Measurements from ENCODE around the gene NOL3. TPM values are rescaled to one million over a fixed set of nuclear protein-coding genes. Genes with fewer than 3 reads are reported as not detected.

NOL3 gene
- total RNA-seq: 7.7 and 13.8 TPM in 2 replicates

DNA sequence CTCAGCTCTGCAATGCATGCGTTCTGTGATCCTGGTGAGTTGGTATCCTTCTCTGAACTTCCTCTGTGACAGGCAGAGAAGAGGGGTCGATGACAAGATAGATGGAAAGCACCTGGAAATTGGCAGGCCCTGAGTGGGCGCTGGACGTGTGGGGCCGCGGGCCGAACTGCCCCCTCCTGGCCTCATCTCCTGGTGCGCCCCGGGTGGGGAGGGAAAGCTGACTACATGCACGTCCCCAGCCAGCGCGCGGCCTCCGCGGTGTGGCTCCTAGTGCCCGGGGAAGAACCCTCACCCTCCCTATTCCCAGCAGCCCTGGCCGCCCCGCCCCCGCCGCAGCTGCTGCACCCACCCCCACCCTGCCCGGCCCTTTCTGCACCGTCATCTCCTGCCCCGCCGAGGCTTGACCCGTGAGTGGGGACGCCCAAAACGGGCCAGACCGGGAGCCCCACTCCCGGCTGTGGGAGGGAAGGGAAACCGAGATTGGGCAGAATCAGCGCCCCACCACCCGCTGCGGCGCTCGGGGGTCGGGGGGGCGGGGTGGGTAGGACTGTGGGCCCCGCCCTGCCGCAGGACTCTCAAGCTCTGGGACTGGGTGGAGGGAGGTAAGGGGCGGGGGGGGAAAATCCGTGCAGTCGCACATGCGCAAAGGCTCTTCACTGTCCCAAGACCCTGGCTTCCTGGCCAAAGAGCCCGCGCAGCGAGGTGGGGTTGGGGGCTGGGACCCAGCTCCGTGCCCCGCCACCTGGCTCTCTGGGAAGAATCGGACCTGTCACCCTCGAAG, at the start of gene NOL3:
Gene NOL3 (plus strand): TSS at position 371 of the 781 bp plus-strand sequence.

DNA sequence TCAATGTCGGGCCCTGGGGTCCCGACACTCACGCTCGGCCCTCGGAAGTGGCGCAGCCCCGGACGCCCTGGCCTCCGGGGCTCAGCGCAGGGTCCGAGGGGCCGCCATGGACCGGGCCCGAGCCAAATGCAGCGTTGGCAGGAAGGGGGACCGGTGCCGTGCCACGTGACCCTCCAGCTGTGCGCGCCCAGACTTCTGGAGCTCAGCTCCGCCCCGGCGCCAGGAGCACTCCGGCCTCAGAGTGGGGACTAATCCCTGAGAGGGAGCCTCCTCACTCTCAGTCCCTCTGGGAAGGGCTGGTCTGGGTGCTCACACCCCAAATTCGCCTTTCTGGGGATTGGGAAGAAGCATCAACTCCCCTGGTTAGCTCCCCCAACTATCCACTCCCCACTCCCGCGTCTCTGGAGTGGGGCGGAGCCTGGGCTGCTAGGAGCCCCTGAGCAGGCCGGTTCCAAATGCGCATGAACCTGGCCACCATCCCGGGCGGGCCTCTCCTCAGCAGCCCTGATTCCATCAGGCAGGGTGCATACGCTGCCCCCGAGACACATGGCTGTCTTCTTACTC, 19.4 kb upstream of the NOL3 start, which contains the start of gene B3GNT9:
Gene B3GNT9 (minus strand): TSS at position 166 of the 564 bp plus-strand sequence. CDS start 513 bp downstream, outside the sequence.

DNA sequence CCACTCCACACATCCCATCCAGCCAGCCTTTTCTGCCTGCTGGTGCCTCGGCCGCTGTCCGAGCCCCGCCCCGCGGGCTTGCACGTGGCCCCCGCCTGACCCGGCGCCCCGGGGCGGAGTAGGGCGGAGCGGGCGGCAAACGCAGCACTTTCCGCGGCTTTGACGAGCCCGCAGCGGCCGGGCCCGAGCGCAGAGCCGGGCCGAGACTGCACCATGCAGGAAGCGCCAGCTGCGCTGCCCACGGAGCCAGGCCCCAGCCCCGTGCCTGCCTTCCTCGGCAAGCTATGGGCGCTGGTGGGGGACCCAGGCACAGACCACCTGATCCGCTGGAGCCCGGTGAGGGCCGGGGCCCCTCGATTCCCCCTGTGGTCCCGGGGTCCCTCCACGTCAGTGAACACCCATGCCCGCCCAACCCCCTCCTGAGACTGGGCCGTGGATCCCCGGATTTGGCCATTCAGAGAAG, 5.7 kb upstream of the NOL3 start, which contains the start of gene HSF4:
Gene HSF4 (plus strand): TSS at position 147 of the 463 bp plus-strand sequence. CDS start 67 bp downstream, at position 214.

DNA sequence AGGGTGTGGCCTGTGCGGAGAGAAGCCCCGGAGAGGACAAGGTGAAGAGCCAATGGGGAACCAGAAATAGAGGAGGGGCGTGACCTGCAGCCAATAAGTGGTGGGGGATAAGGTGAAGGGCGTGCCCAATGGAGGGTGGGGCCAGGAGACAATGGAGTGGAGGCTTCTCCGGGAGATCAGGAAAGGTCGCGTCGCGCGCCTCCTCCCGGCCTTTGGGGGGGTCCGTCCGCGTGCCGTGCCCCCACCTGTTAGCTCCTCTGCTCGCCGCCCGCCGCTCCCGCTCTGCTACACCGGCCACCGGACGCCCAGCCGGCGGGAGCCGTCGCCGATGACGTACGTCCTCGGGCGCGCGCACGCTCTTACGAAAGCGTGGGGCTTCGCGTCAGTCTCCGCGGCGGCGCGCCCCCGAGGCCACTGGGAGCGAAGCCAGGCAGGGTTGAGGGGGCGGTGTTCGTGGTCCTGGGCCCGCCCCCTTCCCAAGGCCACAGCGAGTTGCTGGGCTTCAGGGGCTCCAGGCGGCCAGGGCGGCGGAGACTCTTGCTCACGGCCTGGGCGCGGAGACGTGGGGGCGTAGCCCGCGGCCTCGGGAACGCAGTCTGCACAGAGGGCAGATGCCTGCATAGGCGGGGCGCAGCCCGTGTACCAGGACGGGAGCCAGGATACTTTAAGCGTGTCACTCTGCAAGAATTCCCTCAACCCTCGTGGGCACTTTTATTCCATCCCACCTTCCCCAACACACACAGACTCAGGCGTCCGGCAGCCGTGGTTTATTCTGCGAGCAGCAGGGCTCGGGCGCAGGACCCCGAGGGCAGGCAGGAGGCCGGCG, 13.5 kb downstream of the NOL3 start, which contains the start of gene MATCAP1:
Gene MATCAP1 (minus strand): TSS at position 337 of the 826 bp plus-strand sequence. CDS start 3,353 bp downstream, outside the sequence.

DNA sequence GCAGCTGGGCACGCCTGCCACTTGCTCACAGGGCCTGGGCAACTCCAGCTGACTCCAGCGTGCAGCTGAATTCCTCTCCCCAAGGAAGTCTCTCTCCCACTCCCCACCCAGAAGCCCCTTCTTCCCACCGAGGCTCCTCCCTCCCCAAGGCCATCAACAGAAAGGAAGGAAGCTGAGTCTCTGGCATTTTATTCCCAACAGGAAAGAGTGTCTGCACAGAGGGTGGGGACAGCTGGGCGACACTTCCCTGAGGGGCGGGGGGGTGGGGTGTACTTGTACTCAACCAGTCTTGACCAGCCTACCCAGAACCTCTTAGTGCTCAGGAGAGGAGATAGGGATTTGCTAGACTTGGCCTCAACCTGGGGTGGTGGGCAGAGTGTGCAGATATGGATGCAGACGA, 19.7 kb downstream of the NOL3 start, which contains the start of gene EXOC3L1:
Gene EXOC3L1 (minus strand): TSS at position 96 of the 400 bp plus-strand sequence. CDS start 460 bp downstream, outside the sequence.

DNA sequence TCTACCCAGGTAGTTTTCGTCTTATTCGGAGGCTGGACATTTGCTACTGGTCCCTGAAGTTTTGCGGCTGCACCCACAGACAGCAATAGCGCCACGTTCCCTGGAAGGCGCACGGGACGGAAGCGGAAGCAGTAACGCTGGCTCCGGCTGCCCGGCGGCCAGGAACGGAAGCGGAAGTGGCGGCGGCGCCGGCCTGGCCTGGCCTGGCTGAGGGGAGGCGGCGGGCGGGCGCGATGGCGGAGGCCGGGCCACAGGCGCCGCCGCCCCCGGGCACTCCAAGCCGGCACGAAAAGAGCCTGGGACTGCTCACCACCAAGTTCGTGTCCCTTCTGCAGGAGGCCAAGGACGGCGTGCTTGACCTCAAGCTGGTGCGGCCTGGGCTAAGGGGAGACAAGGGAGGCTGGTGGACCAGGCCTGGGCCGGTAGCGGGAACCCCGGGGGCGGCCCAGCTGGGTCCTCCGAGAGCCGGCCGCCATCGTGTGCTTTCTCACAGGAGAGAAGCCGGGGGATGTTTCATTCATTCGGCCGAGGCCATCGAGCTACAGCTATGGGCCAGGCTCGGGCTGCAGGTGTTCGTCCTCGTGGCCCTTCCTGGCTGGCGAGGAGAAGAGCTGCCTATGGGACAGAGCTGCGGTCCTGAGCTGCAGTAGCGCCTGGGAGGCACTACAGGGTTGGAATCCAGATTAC, 21.8 kb downstream of the NOL3 start, which contains the start of gene E2F4:
Gene E2F4 (plus strand): TSS at position 161 of the 687 bp plus-strand sequence. CDS start 73 bp downstream, at position 234.

DNA sequence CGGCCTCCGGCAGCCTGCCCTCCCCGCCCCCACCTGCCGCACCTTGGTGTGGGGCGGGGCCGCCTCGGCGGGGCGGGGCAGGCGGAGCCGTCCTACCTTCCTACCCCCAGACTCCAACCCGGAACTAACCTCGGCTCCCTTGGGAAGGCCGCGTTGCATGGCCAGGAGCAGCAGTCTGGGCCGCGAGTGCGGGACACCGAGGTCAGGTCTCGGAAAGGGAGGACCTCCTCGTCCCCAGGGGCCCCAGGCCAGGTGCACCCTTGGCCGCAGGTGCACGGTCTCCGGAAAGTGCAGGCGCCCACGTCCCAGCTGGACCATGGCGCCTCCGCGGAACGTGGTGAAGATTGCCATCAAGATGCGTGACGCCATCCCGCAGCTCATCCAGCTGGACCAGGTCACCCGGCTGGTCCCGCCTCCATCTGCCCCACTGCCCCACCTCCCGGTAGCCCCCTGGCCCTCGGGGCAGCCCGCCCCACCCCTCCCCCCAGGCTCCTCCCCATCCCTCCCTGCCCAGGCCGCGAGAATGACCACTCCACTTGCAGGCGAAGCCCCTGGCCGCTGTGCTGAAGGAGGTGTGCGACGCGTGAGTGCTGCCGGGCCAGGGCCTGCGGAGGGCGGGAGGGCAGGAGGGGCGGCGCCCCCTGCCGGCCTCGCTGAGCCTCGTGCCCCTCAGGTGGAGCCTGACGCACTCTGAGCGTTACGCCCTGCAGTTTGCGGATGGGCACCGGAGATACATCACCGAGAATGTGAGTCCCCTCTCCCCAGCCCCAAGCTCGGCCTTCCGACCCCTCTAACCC, 28.9 kb downstream of the NOL3 start, which contains the start of gene ELMO3:
Gene ELMO3 (plus strand): TSS at position 121 of the 797 bp plus-strand sequence. CDS start 196 bp downstream, at position 317.

Other genes starting within 250 kb of the NOL3 start
- 0.45 and 1.0 TPM in 2 replicates for gene RRAD, start 245.0 kb upstream of the NOL3 start, total RNA-seq
- 171 and 191 TPM in 2 replicates for gene CIAO2B, start 236.1 kb upstream of the NOL3 start, total RNA-seq
- gene CES2, start 235.0 kb upstream of the NOL3 start, total RNA-seq: 14.7 and 14.9 TPM in 2 replicates
- gene CES3, start 209.3 kb upstream of the NOL3 start, total RNA-seq: 0.09 and 0.19 TPM in 2 replicates
- gene CES4A, start 181.9 kb upstream of the NOL3 start, total RNA-seq: 0.54 and 0.56 TPM in 2 replicates
- 96.9 and 97.7 TPM in 2 replicates for gene CBFB, start 141.4 kb upstream of the NOL3 start, total RNA-seq
- 10.3 and 12.0 TPM in 2 replicates for gene PHAF1, start 60.6 kb upstream of the NOL3 start, total RNA-seq
- gene B3GNT9, start 19.5 kb upstream of the NOL3 start, total RNA-seq: 3.7 and 7.8 TPM in 2 replicates
- gene TRADD, start 10.6 kb upstream of the NOL3 start, total RNA-seq: 13.9 and 17.1 TPM in 2 replicates
- gene FBXL8, start 10.6 kb upstream of the NOL3 start, total RNA-seq: 4.7 and 6.4 TPM in 2 replicates
- gene HSF4, start 5.8 kb upstream of the NOL3 start, total RNA-seq: 0.45 and 3.2 TPM in 2 replicates
- gene MATCAP1, start 13.4 kb downstream of the NOL3 start, total RNA-seq: 18.4 and 18.9 TPM in 2 replicates
- gene EXOC3L1, start 19.6 kb downstream of the NOL3 start, total RNA-seq: 2.4 and 9.1 TPM in 2 replicates
- gene E2F4, start 21.6 kb downstream of the NOL3 start, total RNA-seq: 51.1 and 61.8 TPM in 2 replicates
- 0.72 and 1.2 TPM in 2 replicates for gene ELMO3, start 28.6 kb downstream of the NOL3 start, total RNA-seq
- 18.4 and 29.7 TPM in 2 replicates for gene TMEM208, start 56.6 kb downstream of the NOL3 start, total RNA-seq
- 26.5 and 29.4 TPM in 2 replicates for gene FHOD1, start 76.9 kb downstream of the NOL3 start, total RNA-seq
- 0.81 and 0.85 TPM in 2 replicates for gene SLC9A5, start 78.4 kb downstream of the NOL3 start, total RNA-seq
- 26.9 and 27.6 TPM in 2 replicates for gene PLEKHG4, start 109.0 kb downstream of the NOL3 start, total RNA-seq
- gene KCTD19, start 156.2 kb downstream of the NOL3 start, total RNA-seq: under 0.01 and 0.09 TPM in 2 replicates
- gene LRRC36, start 156.3 kb downstream of the NOL3 start, total RNA-seq: 0.28 and 2.7 TPM in 2 replicates
- gene TPPP3, start 223.0 kb downstream of the NOL3 start, total RNA-seq: 0.18 and 0.28 TPM in 2 replicates
- gene ZDHHC1, start 245.9 kb downstream of the NOL3 start, total RNA-seq: 5.9 and 6.0 TPM in 2 replicates